ENCODE results near the gene TMC4.
"Not testable (repeated sequence)": the region's sequence is repeated elsewhere in the genome, so short reads cannot be mapped to it uniquely, and the experiment has no call there.

Gene TMC4

GRCh38 chr19:54172471-54173358 lies at the start of gene TMC4:
Gene TMC4 (minus strand): TSS chr19:54173160. CDS start chr19:54173117, 43 bp downstream.
- DNase-seq: peak in 2 of 10 donors; percentile 53 to 57
- intact Hi-C loops (cut with DNase I): no loop called here

- DNase-seq; intact Hi-C loops (cut with DNase I): not testable (repeated sequence)
Observed at GRCh38 chr19:54221947-54222346, 49.0 kb upstream of the TMC4 start.

- DNase-seq; intact Hi-C loops (cut with DNase I): not testable (repeated sequence)
Observed at GRCh38 chr19:54219702-54220101, 46.7 kb upstream of the TMC4 start.

GRCh38 chr19:54218960-54219661 lies 46.2 kb upstream of the TMC4 start:
- intact Hi-C loops (cut with DNase I): no loop called here
- DNase-seq: peak in 1 of 10 donors; percentile 78

- intact Hi-C loops (cut with DNase I): no loop called here
- DNase-seq: peak in 1 of 10 donors; percentile 59
Observed at GRCh38 chr19:54218259-54218658, 45.3 kb upstream of the TMC4 start.

- intact Hi-C loops (cut with DNase I): not testable (repeated sequence)
- peak in 1 of 10 donors; percentile 35 for DNase-seq
Observed at GRCh38 chr19:54217517-54218247, 44.7 kb upstream of the TMC4 start.

- intact Hi-C loops (cut with DNase I): no loop called here
- DNase-seq: peak in 2 of 10 donors; percentile 15 to 51
Observed at GRCh38 chr19:54216869-54217268, 43.9 kb upstream of the TMC4 start.

GRCh38 chr19:54214734-54215133 lies 41.8 kb upstream of the TMC4 start:
- intact Hi-C loops (cut with DNase I): not testable (repeated sequence)
- peak in 2 of 10 donors; percentile 20 to 53 for DNase-seq

- intact Hi-C loops (cut with DNase I): not testable (repeated sequence)
- DNase-seq: peak in 1 of 10 donors; percentile 8
Observed at GRCh38 chr19:54214217-54214616, 41.3 kb upstream of the TMC4 start.

GRCh38 chr19:54211235-54211634 lies 38.3 kb upstream of the TMC4 start:
- DNase-seq: peak in 2 of 10 donors; percentile 31 to 46
- intact Hi-C loops (cut with DNase I): no loop called here

- DNase-seq: peak in 9 of 10 donors; percentile 54 to 95 (median 81)
- intact Hi-C loops (cut with DNase I): no loop called here
Observed at GRCh38 chr19:54209811-54210494, 37.0 kb upstream of the TMC4 start.

- intact Hi-C loops (cut with DNase I): no loop called here
- peak in 3 of 10 donors; percentile 72 to 87 (median 80) for DNase-seq
Observed at GRCh38 chr19:54209058-54209810, 36.3 kb upstream of the TMC4 start.

GRCh38 chr19:54208784-54209057 lies 35.8 kb upstream of the TMC4 start:
- no peak for DNase-seq

GRCh38 chr19:54207983-54208783 lies 35.2 kb upstream of the TMC4 start:
- DNase-seq: peak in 5 of 10 donors; percentile 26 to 83 (median 63)
- intact Hi-C loops (cut with DNase I): no loop called here

More at GRCh38 chr19:54208784-54209057, 35.8 kb upstream of the TMC4 start:
- intact Hi-C loops (cut with DNase I): no loop called here

- DNase-seq: peak in 1 of 10 donors; percentile 59
- intact Hi-C loops (cut with DNase I): no loop called here
Observed at GRCh38 chr19:54207676-54207982, 34.7 kb upstream of the TMC4 start.

- intact Hi-C loops (cut with DNase I): not testable (repeated sequence)
- peak in 3 of 10 donors; percentile 32 to 56 (median 52) for DNase-seq
Observed at GRCh38 chr19:54207193-54207592, 34.2 kb upstream of the TMC4 start.

- intact Hi-C loops (cut with DNase I): no loop called here
- peak in 2 of 10 donors; percentile 5 to 12 for DNase-seq
Observed at GRCh38 chr19:54206831-54207177, 33.8 kb upstream of the TMC4 start.

GRCh38 chr19:54206030-54206830 lies 33.3 kb upstream of the TMC4 start:
- DNase-seq: peak in 3 of 10 donors; percentile 46 to 64 (median 53)
- intact Hi-C loops (cut with DNase I): no loop called here

All from posterior cingulate gyrus (tissue), 11 donors.